Activated CD4-positive, alpha-beta T cell treated with anti-CD3 and anti-CD28 coated beads, Interleukin-2, amount 50 U/mL, for 48 hours (primary cell): Measurements from ENCODE around the gene TSGA10IP.
A peak's percentile ranks its signal among the peaks of the same experiment; 100 is the strongest.

Source experiments
- DNase-seq, 2 experiments: peaks; one replicate each; pipeline ENCODE4 v3.0.0-alpha.2; 2020

TSGA10IP gene

GRCh38 chr11:65977621-65978390 lies 32.5 kb downstream of the TSGA10IP start:
- DNase-seq, result no peak

- DNase-seq, result no peak
These were observed 33.3 kb downstream of the TSGA10IP start for GRCh38 chr11:65978391-65979238.

- no peak for DNase-seq
These were observed 34.0 kb downstream of the TSGA10IP start for GRCh38 chr11:65979261-65979759.

- DNase-seq, result no peak
These were observed 35.9 kb downstream of the TSGA10IP start for GRCh38 chr11:65981101-65981740.

- DNase-seq, result no peak
These were observed 36.9 kb downstream of the TSGA10IP start for GRCh38 chr11:65981972-65982823.

- DNase-seq, result no peak
These were observed 37.7 kb downstream of the TSGA10IP start for GRCh38 chr11:65982824-65983588.

GRCh38 chr11:65983589-65983987 lies 38.3 kb downstream of the TSGA10IP start:
- no peak for DNase-seq

- DNase-seq, result no peak
These were observed 42.1 kb downstream of the TSGA10IP start for GRCh38 chr11:65987336-65987735.

GRCh38 chr11:65988791-65989592 lies 43.7 kb downstream of the TSGA10IP start:
- DNase-seq, result peak; percentile 90 to 93

GRCh38 chr11:65992056-65992455 lies 46.8 kb downstream of the TSGA10IP start:
- DNase-seq, result no peak

- no peak for DNase-seq
These were observed 52.0 kb downstream of the TSGA10IP start for GRCh38 chr11:65997286-65997685.

GRCh38 chr11:66001942-66002647 lies 56.8 kb downstream of the TSGA10IP start, which contains the start of the genes BANF1 and EIF1AD:
Gene BANF1, plus strand, starts transcription at chr11:66002503. Its CDS starts 748 bp downstream, at chr11:66003251.
Gene EIF1AD, minus strand, starts transcription at chr11:66002157. Its CDS starts 1,768 bp downstream, at chr11:66000389.
- peak; percentile 93 to 94 for DNase-seq

- no peak for DNase-seq
These were observed 57.5 kb downstream of the TSGA10IP start for GRCh38 chr11:66002648-66003225.

- DNase-seq, result no peak
These were observed 58.0 kb downstream of the TSGA10IP start for GRCh38 chr11:66003291-66003690.

- no peak for DNase-seq
These were observed 58.9 kb downstream of the TSGA10IP start for GRCh38 chr11:66004186-66004585.

- no peak for DNase-seq
These were observed 61.0 kb downstream of the TSGA10IP start for GRCh38 chr11:66006134-66006890.

GRCh38 chr11:66006891-66007176 lies 61.6 kb downstream of the TSGA10IP start:
- no peak for DNase-seq

- DNase-seq, result no peak
These were observed 61.9 kb downstream of the TSGA10IP start for GRCh38 chr11:66007201-66007634.

GRCh38 chr11:66008095-66008467 lies 62.8 kb downstream of the TSGA10IP start:
- no peak for DNase-seq
